Endodermal cell (in vitro differentiated cells): Measurements from ENCODE around the gene C1QTNF1. TPM values are rescaled to one million over a fixed set of nuclear protein-coding genes. Genes with fewer than 3 reads are reported as not detected.

Source experiments
- DNase-seq: peaks from one replicate; pipeline ENCODE4 v3.0.0-alpha.2; 2017
- H3K27ac ChIP-seq: 2 replicates; pipeline ENCODE4 v1.5.1; 2013; ENCODE audit warnings: mild to moderate bottlenecking, low read depth, low read length, moderate library complexity
- H3K27me3 ChIP-seq: 2 replicates; pipeline ENCODE4 v1.6.1; 2013; ENCODE audit warnings: mild to moderate bottlenecking, low read length, moderate library complexity; ENCODE audit not compliant: insufficient read depth, control insufficient read depth, poor library complexity, severe bottlenecking
- H3K36me3 ChIP-seq: 2 replicates; pipeline ENCODE4 v1.7.0; 2013; ENCODE audit warnings: mild to moderate bottlenecking, low read length, moderate library complexity; ENCODE audit not compliant: control insufficient read depth, insufficient read depth
- H3K4me1 ChIP-seq: one replicate; pipeline ENCODE4 v1.7.0; 2013; ENCODE audit warnings: low read length; ENCODE audit not compliant: control insufficient read depth, insufficient read depth
- H3K4me3 ChIP-seq: 2 replicates; pipeline ENCODE4 v1.5.1; 2013; ENCODE audit warnings: mild to moderate bottlenecking, low read length, moderate library complexity
- H3K9ac ChIP-seq: 2 replicates; pipeline ENCODE4 v1.6.1; 2013; ENCODE audit warnings: mild to moderate bottlenecking, low read length, moderate library complexity; ENCODE audit not compliant: poor library complexity, severe bottlenecking; ENCODE audit errors: extremely low read depth
- H3K9me3 ChIP-seq: 2 replicates; pipeline ENCODE4 v1.6.1; 2013; ENCODE audit warnings: mild to moderate bottlenecking, low read length, moderate library complexity; ENCODE audit not compliant: control insufficient read depth
- H3K27ac Mint-ChIP-seq: 2 replicates; pipeline ENCODE4 v1.8.0; 2020; ENCODE audit warnings: mixed read lengths
- H3K27me3 Mint-ChIP-seq: 2 replicates; pipeline ENCODE4 v1.8.0; 2021; ENCODE audit warnings: mild to moderate bottlenecking, mixed read lengths; ENCODE audit not compliant: insufficient read depth
- H3K36me3 Mint-ChIP-seq: 2 replicates; pipeline ENCODE4 v1.8.0; 2020; ENCODE audit warnings: low read depth, mixed read lengths
- H3K4me1 Mint-ChIP-seq: 2 replicates; pipeline ENCODE4 v1.8.0; 2020; ENCODE audit warnings: mixed read lengths
- H3K4me3 Mint-ChIP-seq: 2 replicates; pipeline ENCODE4 v1.8.0; 2020; ENCODE audit warnings: mild to moderate bottlenecking, moderate library complexity, mixed read lengths
- H3K9me3 Mint-ChIP-seq: 2 replicates; pipeline ENCODE4 v1.8.0; 2020; ENCODE audit warnings: mild to moderate bottlenecking, mixed read lengths
- WGBS, 2 experiments: methylation state at CpG; one replicate each; pipeline versions ENCODE4 v1.1.5 to v1.1.7; 2013; ENCODE audit warnings: missing lambda C conversion rate in 2 of 2, mixed read lengths in 1 of 2; ENCODE audit not compliant: insufficient coverage in 1 of 2, insufficient read length in 1 of 2; 5-methylcytosine and 5-hydroxymethylcytosine counted together
- total RNA-seq, 2 donors: library from RNA; stranded (reverse); fragmentation: NEBNext Ultra II Directional in 1 of 2; extraction: Animal tissue kit (Norgen Biotek cat#: 25700) in 1 of 2; gene quantifications; 2 replicates in 1 of 2; 3 replicates in 1 of 2; pipeline ENCODE4 v1.2.1, GENCODE V29; 2021
- TF ChIP-seq, protein P1 (sequence below): fragments of 200-600 bp; sonication (generic); conservative IDR thresholded peaks from 2 replicates; pipeline ENCODE4 v1.5.0; 2021; ENCODE audit warnings: antibody characterized with exemption, mild to moderate bottlenecking

C1QTNF1 gene
- total RNA-seq, 2 donors from 2014 or later: 16.0 to 16.5 TPM

DNA sequence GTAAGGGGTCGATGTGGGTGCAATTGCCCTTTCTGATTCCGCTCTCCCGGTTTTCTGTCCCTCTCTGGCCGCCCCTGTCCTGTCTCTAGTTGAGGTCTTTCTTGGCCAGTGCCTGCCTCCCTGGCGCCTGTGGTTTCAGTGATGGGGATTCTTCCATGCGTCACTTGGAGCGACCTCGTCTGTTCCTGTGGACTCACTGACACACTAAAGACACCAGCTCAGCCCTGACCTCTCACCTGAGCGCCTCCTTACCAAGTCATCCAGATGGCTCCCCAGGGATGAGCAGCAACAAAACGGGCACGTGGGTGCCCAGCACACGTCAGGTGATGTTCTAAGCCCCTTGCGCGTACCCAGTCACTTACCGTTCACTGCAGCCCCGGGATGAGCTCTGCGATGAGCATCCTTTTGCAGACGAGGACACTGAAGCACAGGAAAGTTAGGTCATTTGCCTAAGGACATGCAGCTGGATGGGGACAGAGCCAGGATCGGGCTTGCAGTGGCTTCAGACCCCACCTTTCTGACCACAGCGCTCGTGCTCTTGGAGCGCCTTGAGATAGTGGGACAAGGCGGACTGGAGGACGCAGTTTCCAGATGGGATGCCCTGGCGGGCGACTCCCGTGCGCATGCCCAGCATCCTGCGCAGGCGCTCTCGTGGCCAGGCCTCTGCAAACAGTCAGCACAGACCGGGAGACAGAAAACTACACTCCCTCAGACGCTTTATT is 32.8 kb upstream of the C1QTNF1 start:
- no peaks in the 10 kb centered on the region for H3K9me3 Mint-ChIP-seq
- Histone ChIP-seq H3K27me3 (no peaks in the 10 kb centered on the region), H3K9ac (no peak overlapping the region), H3K36me3 (peaks cover 38% of the 10 kb centered on the region), H3K4me3 (no peak overlapping the region), H3K9me3 (no peaks in the 10 kb centered on the region), H3K4me1 (peaks cover 5% of the 10 kb centered on the region), H3K27ac (no peak overlapping the region)
- no peak overlapping the region for H3K27ac Mint-ChIP-seq
- H3K27me3 Mint-ChIP-seq: no peaks in the 10 kb centered on the region
- H3K36me3 Mint-ChIP-seq: peaks cover 57% of the 10 kb centered on the region
- H3K4me1 Mint-ChIP-seq: peaks cover 8% of the 10 kb centered on the region
- TF ChIP-seq, protein P1, sequence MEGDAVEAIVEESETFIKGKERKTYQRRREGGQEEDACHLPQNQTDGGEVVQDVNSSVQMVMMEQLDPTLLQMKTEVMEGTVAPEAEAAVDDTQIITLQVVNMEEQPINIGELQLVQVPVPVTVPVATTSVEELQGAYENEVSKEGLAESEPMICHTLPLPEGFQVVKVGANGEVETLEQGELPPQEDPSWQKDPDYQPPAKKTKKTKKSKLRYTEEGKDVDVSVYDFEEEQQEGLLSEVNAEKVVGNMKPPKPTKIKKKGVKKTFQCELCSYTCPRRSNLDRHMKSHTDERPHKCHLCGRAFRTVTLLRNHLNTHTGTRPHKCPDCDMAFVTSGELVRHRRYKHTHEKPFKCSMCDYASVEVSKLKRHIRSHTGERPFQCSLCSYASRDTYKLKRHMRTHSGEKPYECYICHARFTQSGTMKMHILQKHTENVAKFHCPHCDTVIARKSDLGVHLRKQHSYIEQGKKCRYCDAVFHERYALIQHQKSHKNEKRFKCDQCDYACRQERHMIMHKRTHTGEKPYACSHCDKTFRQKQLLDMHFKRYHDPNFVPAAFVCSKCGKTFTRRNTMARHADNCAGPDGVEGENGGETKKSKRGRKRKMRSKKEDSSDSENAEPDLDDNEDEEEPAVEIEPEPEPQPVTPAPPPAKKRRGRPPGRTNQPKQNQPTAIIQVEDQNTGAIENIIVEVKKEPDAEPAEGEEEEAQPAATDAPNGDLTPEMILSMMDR: no peak
- WGBS, 2 experiments: 94 to 98% methylated on average over 31 to 33 of the region's 33 CpGs
- peak; percentile 44 for DNase-seq
- no peak overlapping the region for H3K4me3 Mint-ChIP-seq

DNA sequence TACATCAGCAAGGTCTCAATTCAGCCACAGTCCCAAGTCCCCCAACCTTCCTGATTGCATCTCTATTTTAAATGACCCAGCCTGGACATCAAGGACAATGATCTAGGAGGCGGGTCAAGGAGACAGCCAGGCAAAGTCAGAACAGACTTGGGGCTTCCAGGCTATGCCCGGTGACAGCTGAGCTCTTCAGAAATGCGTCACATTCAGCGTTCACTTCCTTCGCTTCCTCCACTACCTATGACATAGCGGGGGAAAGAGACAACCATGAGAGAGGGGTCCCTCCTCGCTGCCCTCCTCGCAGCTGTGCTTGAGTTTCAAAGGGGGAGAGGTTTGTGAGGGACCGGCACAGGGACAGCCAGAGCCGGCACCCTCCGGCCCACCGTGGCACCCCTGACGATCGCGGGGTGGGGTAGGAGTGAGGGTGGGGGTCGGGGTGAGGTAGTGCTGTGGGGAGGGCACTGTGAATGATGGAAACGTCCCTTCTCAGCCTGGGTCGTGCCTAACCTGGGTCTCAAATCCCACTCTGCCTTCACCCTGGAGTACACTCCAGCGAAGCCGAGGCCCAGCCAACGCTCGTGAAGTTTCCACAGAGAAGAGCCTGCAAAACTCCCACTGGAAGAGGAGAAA is 31.9 kb upstream of the C1QTNF1 start:
- Histone ChIP-seq H3K36me3 (peaks cover 47% of the 10 kb centered on the region), H3K9me3 (no peaks in the 10 kb centered on the region), H3K4me1 (no peaks in the 10 kb centered on the region), H3K9ac (no peak overlapping the region), H3K4me3 (no peak overlapping the region), H3K27ac (no peak overlapping the region), H3K27me3 (no peaks in the 10 kb centered on the region)
- Mint-ChIP-seq H3K4me3 (no peak overlapping the region), H3K27ac (no peak overlapping the region), H3K36me3 (peaks cover 65% of the 10 kb centered on the region), H3K27me3 (no peaks in the 10 kb centered on the region), H3K4me1 (no peaks in the 10 kb centered on the region), H3K9me3 (no peaks in the 10 kb centered on the region)
- 93 to 94% methylated on average over 8 to 22 of the region's 22 CpGs for WGBS, 2 experiments
- TF ChIP-seq, protein P1: no peak
- DNase-seq: peak; percentile 31

DNA sequence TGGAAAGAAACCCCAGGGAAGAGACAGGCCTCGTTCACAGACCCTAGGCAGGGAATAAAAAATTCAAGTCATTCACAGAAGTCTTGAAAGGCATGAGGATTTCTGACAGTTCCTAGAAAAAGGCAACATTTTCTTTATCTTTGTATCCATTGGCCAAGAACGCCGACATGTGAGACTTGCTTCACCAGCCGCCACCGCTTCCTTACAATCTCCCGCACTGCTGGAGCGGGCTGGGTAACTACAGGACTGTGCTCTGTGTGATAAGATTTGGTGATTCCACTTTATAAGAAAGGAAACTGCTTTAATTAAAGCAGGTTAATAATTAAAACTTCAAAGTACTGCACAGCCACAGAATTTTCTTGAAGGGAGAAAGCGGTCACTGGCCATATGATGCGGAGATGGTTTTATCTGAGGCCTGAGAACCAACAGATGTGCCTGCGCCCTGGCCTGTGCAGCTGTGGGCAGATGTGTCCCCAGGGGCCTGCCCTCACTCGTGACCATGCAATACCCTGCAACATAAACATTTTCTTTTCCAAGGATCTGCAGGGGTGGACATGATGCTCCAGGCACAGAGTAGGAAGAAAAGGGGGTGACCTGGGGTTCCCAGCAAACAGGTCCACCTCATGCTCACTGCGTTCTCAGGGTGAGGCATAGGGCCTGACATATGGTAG is 31.3 kb upstream of the C1QTNF1 start:
- Mint-ChIP-seq H3K4me3 (no peak overlapping the region), H3K4me1 (no peaks in the 10 kb centered on the region), H3K27me3 (no peaks in the 10 kb centered on the region), H3K36me3 (peaks cover 69% of the 10 kb centered on the region), H3K27ac (peak overlapping the region; percentile 9), H3K9me3 (no peaks in the 10 kb centered on the region)
- Histone ChIP-seq H3K4me1 (no peaks in the 10 kb centered on the region), H3K9me3 (no peaks in the 10 kb centered on the region), H3K27me3 (no peaks in the 10 kb centered on the region), H3K4me3 (no peak overlapping the region), H3K27ac (no peak overlapping the region), H3K36me3 (peaks cover 51% of the 10 kb centered on the region), H3K9ac (no peak overlapping the region)
- DNase-seq: no peak
- TF ChIP-seq, protein P1: no peak
- 90 to 96% methylated on average over 7 to 12 of the region's 12 CpGs for WGBS, 2 experiments
